EL (cell line): ENCODE data around the gene GIT2.
"Not testable (repeated sequence)": the region's sequence is repeated elsewhere in the genome, so short reads cannot be mapped to it uniquely, and the experiment has no call there.

ENCODE experiments used
- DNase-seq: peaks from one replicate; pipeline ENCODE4 v3.0.0-alpha.2; 2016

Gene GIT2

DNA sequence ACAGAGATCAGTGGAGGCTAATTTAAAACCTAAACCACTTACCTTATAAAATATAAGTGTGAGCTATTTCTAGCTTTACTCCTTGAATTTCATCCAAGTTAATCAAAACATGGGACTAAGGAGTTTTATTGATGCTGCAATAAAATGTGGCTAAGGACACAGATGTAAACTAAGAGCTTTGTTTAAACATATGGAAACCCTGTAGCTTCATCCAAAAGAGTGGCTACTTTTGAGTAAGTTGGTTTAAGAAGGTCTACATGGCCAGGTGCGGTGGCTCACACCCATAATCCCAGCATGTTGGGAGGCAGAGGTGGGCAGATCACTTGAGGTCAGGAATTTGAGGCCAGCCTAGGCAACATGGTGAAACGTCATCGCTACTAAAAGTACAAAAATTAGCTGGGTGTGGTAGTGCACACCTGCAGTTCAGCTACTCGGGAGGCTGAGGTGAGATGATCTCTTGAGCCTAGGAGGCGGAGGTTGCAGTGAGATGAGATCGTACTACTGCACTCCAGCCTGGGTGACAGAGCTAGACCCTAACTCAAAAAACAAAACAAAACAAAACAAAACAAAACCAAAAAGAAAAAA is 55.7 kb downstream of the GIT2 start:
- DNase-seq: no peak

DNA sequence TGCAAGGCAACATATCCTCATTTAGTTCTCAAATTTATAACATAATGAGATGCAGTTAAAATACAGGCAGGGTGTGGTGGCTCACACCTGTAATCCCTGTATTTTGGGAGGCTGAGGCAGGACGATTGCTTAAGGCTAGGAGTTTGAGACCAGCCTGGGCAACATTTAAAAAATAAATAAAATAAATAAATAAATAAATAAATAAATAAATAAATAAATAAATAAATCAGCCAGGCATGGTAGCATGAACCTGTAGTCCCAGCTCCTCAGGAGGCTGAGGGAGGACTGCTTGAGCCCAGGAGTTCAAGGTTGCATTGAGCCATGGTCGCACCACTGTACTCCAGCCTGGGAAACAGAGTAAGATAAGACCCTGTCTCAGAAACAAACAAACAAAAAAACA is 56.7 kb downstream of the GIT2 start:
- DNase-seq: no peak

DNA sequence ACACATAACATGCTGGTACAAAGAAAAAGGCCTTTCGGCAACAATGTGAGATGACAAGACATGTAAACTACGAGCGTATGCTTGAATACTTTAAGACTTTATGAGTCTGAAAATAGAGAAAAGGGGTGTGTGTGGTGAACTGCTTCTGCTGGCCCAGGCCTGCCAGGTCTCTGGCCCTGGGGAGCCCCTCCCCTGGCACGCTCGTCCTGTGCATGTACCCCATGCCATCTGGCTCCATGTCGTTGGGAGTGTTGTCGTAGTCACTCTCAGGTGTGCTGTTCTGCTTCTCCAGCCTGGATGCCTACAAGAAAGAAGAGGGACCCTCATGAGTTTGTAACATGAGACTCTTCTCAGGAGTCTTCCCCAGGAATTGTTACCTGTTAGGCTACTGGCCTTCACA is 57.2 kb downstream of the GIT2 start:
- no peak for DNase-seq

DNA sequence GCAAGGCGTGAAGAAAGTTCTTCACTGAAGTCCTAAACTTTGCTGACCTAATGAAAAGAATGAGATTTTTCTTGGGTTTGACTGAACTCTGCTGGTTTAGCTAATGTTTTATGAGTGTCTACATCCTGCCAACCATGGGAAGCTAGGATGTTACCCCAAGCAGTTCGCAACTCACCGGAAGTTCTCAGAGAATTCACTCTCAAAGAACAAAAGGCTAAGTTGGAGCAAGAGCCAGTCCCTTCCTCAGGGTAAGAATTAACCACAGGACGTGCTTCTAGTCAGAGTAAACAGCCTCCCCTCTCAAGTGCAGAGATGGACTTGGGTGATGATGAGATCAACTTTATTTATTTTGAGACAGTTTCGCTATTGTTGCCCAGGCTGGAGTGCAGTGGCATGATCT is 58.8 kb downstream of the GIT2 start:
- no peak for DNase-seq

DNA sequence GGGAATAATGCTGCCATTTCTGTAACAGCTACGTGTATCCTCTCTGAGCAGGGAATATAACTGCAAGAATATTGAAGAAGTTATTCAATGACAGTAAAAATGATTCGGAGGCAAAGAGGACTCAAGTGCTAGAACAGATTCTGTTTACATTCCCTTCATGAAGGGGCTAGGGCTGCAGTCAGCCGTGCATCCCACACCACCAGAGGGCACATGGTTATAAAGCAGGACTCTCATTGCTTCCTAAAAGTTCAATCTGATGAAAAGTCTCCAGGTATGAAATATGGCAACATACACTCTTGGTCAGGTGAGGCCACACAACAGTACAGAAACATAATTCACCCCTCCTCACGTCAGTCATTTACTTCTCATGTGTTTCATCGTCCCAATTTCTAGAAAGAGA is 62.1 kb downstream of the GIT2 start:
- DNase-seq: no peak

DNA sequence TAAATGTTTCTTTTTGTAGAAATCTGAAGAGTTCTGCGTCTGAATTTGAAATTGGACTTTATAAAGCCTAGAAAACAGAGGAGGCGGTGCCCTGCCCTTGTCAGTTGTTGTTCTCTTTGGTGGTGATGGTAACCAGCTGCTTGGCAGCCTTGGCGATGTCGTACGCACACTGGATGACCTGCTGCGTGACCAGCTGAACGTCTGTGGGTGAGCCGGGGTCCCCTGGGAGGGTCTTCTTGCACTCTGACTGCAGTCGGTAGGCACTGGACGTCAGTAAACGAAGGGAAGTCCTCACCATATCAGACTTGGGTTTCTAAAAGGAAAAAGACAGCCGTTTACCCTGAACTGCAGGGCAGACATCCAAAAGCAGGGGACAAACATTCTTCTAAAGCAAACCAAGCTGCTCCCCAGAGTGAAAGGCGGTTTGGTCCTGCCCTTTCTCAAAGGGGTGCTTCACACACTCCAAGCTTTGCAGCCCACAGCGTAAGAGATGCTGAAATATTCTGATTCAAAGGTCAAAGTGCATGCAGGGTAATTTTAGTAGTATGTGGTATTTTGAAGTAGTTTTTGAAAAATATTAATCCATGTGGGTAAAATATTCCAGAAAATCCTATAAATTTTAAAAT is 63.2 kb downstream of the GIT2 start:
- no peak for DNase-seq

DNA sequence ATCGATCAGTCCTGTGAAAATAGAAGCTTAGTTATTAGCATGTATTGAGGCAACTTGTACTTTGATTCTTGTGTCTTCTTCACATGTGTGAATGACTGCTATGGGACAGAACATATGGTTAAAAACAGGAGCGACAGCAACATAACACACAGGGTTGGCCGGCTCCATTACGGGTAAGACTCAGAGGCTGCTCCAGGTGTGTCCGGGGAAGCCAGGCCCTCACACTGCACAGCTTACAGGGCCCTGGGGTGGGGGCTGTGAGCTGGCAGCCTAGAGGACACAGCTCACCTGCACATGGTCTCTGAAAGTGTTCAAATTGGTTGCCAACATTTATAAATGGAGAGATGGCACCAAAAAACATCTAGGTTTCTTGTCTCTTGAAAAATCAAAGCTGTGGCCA is 65.0 kb downstream of the GIT2 start:
- no peak for DNase-seq

DNA sequence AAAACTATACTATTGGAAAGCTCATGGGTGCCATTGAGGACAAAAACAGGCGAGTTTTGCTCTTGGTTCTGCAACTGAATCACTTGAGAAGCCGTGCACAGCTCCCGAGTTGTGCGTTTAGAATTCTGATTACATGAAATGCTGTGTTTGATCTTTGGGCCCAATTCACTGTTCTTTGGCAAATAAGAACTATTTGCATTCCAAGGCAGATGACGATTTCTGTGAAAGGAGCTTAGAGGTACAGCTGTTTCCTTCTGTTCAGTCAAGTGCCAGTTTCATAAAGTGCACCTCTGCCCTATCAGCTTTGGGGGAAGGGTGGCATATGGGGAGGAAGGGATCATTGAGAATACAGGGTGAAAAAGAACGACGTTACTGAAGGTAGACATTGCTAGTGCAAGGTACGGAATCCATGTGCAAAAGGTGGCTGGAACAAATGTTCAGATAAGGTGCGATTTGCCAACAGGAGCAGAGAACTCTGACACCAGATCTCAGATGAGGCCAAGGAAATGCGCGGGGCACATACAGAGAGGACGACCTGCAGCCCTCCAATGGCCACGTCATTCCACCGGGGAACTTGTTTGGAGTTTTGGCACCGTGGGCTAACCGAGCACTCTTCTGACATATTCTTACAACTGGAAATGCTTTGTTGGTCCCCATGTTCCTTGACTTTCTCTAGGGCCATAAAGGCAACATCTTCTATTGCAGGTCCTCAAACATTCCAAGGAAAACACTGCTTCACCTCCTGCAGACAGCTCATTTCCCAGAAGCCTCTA is 66.0 kb downstream of the GIT2 start:
- no peak for DNase-seq

DNA sequence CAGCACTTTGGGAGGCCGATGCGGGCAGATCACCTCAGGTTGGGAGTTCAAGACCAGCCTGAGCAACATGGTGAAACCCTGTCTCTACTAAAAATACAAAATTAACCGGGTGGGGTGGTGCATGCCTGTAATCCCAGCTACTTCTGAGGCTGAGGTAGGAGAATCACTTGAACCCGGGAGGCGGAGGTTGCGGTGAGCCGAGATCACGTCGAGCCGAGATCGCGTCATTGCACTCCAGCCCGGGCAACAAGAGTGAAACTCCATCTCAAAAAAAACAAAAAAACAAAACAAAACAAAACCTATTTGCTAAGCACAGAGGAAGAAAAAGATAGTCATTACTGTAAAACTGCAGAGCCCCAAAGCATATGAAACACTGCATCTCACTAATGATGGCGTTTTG is 66.8 kb downstream of the GIT2 start:
- DNase-seq: not testable (repeated sequence)

DNA sequence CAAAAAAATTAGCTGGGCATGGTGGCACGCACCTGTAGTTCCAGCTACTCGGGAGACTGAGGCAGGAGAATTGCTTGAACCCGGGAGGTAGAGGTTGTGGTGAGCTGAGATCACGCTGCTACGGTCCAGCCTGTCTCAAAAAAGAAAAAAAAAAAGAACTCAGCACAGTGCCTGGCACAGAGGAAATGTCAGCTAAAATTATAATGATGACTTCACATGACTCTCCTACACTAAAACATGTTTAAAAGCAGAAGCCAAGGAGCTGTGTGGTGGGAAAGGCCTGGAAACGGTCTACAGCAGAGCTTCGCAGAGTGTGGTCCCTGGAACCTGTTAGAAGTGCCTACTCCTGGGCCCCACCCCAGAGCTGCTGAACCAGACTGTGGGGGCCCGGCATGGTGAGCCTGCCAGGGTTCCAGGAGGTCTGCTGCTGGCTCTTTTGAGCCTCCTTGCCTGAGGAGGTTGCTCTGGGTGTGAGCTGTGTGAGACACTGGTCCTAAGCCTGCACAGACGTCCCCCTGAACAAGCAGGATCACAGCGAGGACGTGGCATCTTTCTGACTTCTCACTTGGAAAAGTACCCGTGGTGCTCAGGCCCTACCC is 68.0 kb downstream of the GIT2 start:
- no peak for DNase-seq

DNA sequence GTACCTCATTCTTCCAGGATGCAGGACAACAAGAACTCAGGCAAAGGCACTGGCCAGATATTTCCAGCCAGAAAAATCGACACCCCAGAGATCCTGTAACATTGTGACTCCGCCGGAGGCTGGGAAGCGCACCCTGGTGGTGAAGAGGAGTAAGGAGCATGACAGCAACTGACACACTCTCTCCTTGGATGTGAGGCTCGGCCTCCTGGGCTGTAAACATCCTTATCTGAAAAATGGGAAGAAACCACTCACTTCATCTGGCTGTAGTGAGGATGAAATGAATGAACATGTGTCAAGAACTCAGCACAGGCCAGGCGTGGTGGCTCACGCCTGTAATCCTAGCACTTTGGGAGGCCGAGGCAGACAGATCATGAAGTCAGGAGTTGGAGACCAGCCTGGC is 68.5 kb downstream of the GIT2 start:
- DNase-seq: peak; percentile 51

DNA sequence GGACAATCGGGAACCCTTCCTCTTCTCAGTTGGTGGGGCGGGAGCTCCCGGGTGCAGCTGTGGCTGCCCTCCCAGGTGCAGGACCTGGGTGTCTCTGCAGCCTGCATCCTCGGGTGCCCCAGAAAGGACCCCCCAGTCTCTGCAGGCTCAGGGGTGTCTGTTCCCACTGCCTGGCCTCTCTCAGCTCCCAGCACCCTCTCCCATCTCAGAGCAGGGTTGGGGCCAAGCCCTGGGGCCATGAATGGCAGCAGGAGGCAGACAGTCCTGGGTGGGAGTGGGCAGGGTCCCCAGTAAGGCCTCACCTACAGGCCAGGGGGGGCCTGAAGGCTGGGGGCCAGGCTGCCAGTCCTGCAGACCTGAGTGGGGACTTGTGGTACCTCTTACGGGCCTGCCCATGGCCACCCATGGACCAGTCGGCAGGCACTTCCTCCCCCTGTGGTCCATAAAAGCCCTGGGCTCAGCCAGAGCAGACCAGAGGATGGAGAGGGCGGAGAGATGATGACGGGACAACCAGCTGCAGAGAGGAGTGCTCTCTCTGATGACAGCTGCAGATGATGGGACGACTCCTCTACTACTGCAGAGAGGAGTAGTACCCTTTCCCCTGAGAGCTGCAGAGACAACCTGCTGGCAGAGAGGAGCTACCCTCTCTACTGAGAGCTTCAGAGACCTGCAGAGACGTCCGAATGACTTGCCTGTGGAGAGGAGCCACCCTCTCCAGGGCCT is 69.5 kb downstream of the GIT2 start:
- DNase-seq: no peak

DNA sequence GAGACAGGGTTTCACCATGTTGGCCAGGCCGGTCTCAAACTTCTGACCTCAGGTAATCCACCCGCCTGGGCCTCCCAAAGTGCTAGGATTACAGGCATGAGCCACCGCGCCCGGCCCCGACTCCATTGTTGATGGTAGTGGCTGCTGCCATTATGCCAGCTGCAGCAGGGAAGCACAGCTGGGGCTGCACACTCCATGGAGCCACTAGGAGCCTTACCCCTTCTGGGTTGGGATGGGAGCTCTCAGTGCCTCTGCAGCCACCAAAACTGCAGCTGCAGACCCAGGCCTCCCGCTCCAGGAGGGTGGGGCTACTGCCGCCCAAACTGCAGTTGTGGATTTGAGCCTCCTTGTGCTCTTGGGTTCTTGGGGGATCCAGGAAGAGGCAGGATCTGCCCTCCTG is 70.2 kb downstream of the GIT2 start:
- no peak for DNase-seq

DNA sequence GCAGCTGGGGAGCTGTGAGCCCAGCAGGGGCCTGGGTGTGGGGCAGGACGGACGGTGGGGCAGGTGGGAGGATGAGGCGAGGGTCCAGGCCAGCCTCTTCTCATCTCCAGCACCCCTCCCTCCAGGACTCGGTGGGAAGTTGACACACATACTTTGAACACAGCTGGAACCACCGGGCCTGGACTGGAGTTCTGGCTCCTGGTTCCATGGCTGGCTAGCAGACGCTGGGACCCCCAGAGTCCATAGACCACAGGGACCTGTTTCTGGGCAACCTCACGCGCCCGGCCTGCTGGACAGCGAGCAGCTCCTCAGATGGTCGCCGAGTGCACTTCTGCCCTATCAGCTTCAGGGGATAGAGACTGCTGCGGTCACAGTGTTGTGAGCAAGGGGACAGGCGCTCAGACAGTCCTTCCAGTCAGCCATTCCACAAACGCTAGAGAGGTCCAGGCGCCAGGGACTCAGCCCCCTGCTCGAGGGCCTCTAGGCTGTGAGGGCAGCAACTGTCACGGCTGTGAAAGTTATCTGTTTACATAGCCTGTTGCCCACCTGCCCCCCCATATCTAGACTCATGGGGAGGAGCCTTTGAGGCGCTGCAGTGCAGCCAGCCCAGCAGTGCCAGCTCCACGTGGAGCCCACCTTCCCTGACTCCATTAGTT is 70.9 kb downstream of the GIT2 start:
- DNase-seq: no peak

DNA sequence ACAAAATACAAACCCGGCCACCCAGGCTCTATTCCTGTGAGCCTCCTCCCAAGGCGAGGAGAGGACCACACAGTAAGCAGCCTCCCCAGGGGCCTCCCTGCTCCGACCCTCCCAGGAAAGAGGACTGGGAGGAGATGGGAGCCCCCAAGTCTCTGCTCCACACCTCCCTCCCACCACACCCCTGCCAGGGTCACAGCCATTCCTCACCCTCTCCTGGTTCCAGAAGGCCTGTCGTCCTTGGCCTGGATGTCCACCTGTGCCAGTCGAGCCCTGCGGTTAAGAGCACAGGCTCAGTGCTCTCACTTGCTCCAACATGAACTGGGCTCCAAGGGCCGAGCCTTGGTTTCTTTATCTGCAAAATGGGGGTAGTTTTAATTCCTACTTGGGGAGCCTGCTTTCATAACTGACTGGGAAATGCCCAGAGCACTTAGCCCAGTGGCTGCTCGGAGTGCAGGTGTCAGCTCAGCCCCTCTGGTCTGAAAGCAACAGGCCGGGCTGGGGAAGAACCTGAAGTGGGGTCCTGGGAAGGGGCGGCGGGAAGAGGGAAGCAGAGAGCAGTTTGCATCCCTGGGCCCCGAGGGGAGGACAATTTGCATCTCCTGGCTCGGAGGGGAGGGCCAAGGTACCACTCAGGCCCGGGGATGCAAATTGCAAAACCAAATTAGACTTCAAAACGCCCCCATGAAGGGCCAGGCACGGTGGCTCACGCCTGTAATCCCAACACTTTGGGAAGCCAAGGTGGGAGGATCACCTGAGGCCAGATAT is 72.5 kb downstream of the GIT2 start:
- DNase-seq: no peak

DNA sequence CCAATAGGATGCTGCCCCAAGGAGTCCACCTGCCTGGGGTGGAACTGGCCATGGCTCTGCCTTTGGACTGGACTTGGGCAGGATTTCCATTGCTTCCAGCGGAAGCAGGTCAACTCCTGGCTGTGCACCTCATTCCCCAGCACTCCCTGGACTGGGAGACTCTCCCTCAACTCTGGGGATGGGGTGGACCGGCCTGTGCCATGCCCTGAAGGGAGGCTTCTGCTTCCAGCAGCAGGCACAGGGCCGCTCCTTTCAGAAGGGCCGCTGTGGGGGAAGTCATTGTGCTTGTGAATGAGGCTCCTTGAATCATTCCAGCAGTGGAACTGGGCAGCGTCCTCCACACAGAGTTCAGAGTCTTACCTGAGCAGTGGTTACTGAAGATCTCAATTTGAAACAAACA is 73.1 kb downstream of the GIT2 start:
- DNase-seq: no peak

DNA sequence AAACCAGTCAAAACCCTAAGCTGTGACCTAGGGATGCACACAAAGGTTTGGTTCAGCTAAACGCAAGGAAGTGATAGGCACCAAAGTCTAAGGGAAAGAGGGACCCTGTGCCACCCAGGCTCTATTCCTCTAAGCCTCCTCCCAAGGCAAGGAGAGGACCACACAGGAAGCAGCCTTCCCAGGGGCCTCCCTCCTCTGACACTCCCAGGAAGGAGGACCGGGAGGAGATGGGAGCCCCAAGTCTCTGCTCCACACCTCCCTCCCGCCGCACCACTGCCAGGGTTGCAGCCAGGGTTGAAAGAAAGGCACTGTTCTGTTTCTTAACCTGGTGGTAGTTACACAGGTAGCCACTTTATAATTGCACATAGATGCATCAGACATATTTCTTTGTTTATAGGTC is 74.2 kb downstream of the GIT2 start:
- DNase-seq: no peak

DNA sequence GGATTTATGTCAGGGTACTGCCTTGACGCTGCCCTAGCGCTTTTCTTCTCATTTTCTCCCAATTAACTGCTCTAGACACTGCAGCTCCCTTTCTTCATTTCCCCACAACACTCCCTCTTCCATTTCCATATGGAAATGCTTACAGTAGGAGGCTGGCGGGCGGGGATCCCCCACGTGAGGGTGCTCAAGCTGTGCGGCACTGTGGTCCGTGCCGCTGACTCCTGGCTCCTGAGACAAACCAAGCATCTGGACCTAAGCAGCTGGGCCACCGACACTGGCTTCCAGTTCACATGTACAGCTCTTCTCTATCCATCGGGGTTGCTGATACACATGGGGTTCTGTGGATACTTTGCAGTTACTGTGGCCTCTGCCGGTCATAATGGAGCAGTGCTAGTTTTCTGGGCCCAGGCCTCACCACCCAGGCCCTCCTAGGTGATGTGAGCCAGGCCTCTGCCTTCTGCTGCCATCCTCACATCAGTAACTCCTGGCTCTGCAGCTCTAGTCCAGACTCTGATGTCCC is 75.8 kb downstream of the GIT2 start:
- DNase-seq: no peak

DNA sequence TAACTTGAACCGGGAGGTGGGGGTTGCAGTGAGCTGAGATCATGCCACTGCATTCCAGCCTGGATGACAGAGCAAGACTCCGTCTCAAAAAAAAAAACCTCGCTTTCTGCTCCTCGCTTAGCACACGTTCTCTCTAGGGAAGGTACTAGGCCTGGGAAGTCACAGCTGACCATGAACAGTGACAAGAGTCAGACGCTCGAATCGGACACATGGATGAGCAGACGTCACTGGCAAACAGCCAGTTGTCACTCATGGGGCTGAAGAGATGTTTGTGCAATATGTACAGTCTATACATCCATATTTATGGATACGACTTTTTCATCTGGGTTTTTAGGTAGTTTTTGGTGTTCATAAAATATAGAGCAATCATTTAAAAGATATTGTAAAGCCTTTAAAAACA is 76.7 kb downstream of the GIT2 start:
- DNase-seq: no peak

DNA sequence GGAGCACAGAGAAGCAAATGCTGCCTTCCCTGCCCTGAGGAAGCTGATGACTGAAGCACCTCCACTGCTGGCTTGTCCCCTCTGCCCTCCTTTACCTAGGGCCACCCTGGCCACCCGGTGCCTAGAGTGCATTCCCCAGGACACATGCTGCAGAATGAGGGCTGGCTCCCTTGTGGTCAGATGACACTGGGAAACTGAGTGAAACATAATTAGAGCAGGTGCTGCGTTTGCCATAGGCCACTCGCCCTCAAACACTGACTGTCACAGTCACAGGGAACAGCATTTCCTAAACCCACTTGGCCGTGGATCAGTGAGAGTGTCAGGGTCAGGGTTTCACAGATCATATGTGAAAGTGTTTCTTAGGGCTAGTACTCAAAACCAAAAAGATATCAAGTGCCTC is 80.1 kb downstream of the GIT2 start:
- DNase-seq: no peak

DNA sequence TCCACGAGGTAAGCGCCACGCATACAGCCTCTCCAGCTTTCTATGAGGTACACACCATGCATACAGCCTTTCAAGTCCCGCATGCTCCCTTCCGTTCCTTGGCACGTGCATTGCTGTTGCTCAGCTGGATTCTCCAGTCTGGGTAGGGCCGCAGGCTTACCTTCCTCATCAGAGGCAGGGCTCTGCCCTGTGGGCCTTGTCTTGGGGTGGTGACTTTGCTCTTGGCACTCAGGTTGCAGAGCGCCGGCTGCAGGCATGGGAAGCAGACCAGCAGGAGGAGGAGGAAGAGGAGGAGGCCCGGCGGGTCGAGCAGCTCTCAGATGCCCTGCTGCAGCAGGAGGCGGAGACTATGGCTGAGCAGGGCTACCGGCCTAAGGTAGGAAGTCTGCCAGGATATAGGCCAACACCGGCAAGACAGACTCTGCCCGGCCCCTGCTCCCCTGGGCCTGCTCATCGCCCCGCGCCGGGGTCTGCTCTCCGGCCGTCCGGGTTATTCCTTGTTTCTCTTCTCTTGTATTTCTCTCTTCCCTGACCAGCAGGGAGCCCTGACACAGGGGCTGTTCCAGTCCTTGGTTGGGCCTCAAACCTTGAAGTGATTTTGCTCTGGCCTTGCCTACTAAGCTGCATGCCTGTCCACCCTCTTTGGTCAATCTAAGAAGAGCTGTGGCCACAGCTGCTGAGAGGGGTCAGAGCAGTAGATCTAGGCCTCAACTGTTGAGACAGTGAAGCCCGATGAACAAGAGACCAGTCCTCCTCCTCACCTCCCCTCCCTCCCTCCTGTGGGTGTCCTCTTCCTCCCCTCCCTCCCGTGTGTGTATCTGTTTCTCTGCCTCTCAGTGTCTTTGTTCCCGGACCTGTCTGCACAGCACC is 80.8 kb downstream of the GIT2 start:
- no peak for DNase-seq
